K562 (cell line): ENCODE results near the gene UBE2U.

Experiments used
- BRCA1 ChIP-seq, 2 experiments: fragments of 450-650 bp in 1 of 2; sonication (generic) in 1 of 2; formaldehyde crosslinking in 1 of 2; IDR thresholded peaks; 2 replicates each; pipeline versions ENCODE4 v1.5.0 to v1.6.1; 2017 to 2020; ENCODE audit warnings: mild to moderate bottlenecking in 1 of 2, missing genetic modification reagents in 1 of 2
- CTCF ChIP-seq, 3 experiments: IDR thresholded peaks in 2 of 3; conservative IDR thresholded peaks in 1 of 3; 2 replicates each; pipeline ENCODE4 v1.5.1; 2011 to 2012; ENCODE audit warnings: low read length in 3 of 3, mild to moderate bottlenecking in 3 of 3, control low read depth in 2 of 3, improper control_type of control experiment in 1 of 3, inconsistent platforms in 1 of 3, low read depth in 1 of 3, mixed read lengths in 1 of 3, moderate library complexity in 1 of 3; ENCODE audit not compliant: insufficient read depth in 2 of 3
- POLR2A ChIP-seq: fragments of 450-650 bp; conservative IDR thresholded peaks from 2 replicates; pipeline ENCODE4 v1.6.1; 2016
- STAT5A ChIP-seq: IDR thresholded peaks from 2 replicates; pipeline ENCODE4 v1.6.1; 2012; ENCODE audit warnings: low read length, inconsistent platforms, borderline replicate concordance
- STAT6 ChIP-seq: sonication (generic); formaldehyde crosslinking; IDR thresholded peaks from 2 replicates; pipeline ENCODE4 v1.8.1; 2023; ENCODE audit warnings: mild to moderate bottlenecking, missing genetic modification reagents
- TCF7L2 ChIP-seq: fragments of 150-350 bp; IDR thresholded peaks from 2 replicates; pipeline ENCODE4 v1.6.1; 2016; ENCODE audit warnings: low read depth, mild to moderate bottlenecking, low read length, moderate library complexity
- THAP7 ChIP-seq: fragments of 250-450 bp; sonication (Bioruptor Pico); IDR thresholded peaks from 2 replicates; pipeline ENCODE4 v1.5.0; 2021
- TRIM28 ChIP-seq: fragments of 450-650 bp; IDR thresholded peaks from 2 replicates; pipeline ENCODE4 v1.6.1; 2017

- TF ChIP-seq THAP7 (CRISPR knock-in tag), result no peak
- TF ChIP-seq POLR2A, result no peak
- no peak for TF ChIP-seq STAT6 (CRISPR knock-in tag)
- no peak for TF ChIP-seq STAT5A
- no peak for TF ChIP-seq CTCF (IDR thresholded peaks at IDR 0.05 in 2 of 3, conservative IDR thresholded peaks at IDR 0.05 in 1 of 3; ENCODE audit: insufficient read depth in 2 of 3, low read depth in 1 of 3, low read length in 3 of 3)
- TF ChIP-seq TCF7L2, result no peak
- no peak for TF ChIP-seq TRIM28
- no peak for TF ChIP-seq BRCA1 (IDR thresholded peaks at IDR 0.05)
- no peak for TF ChIP-seq BRCA1 (CRISPR knock-in tag; IDR thresholded peaks at IDR 0.05)
Observed at GRCh38 chr1:64199154-64199553, 4.3 kb upstream of the UBE2U start.
